Esophagus muscularis mucosa (tissue), 3 donors: ENCODE data around the gene AGXT2.

Source experiments
- POLR2A ChIP-seq: fragments of 450-650 bp; IDR thresholded peaks from one replicate; pipeline ENCODE4 v1.6.1; 2017; ENCODE audit warnings: antibody characterized with exemption, moderate library complexity, mild to moderate bottlenecking, low read depth
- POLR2AphosphoS5 ChIP-seq, 2 donors: sonication (generic); formaldehyde crosslinking; IDR thresholded peaks; one replicate each; pipeline ENCODE4 v1.6.1; 2017; ENCODE audit warnings: antibody characterized with exemption in 2 of 2
- TF ChIP-seq, protein P1 (sequence below), 3 experiments: fragments of 200-600 bp in 2 of 3; fragments of 450-650 bp in 1 of 3; sonication (generic) in 2 of 3; IDR thresholded peaks; one replicate each; pipeline ENCODE4 v1.5.1; 2017 to 2019; ENCODE audit warnings: antibody characterized with exemption in 3 of 3, mild to moderate bottlenecking in 2 of 3, moderate library complexity in 1 of 3

- TF ChIP-seq, protein P1, sequence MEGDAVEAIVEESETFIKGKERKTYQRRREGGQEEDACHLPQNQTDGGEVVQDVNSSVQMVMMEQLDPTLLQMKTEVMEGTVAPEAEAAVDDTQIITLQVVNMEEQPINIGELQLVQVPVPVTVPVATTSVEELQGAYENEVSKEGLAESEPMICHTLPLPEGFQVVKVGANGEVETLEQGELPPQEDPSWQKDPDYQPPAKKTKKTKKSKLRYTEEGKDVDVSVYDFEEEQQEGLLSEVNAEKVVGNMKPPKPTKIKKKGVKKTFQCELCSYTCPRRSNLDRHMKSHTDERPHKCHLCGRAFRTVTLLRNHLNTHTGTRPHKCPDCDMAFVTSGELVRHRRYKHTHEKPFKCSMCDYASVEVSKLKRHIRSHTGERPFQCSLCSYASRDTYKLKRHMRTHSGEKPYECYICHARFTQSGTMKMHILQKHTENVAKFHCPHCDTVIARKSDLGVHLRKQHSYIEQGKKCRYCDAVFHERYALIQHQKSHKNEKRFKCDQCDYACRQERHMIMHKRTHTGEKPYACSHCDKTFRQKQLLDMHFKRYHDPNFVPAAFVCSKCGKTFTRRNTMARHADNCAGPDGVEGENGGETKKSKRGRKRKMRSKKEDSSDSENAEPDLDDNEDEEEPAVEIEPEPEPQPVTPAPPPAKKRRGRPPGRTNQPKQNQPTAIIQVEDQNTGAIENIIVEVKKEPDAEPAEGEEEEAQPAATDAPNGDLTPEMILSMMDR (IDR thresholded peaks at IDR 0.05): no peak
- TF ChIP-seq POLR2AphosphoS5 (IDR thresholded peaks at IDR 0.05) (no peak), POLR2A (no peak)
These were observed 44.0 kb upstream of the AGXT2 start for GRCh38 chr5:35091704-35092103.
